Activated CD4-positive, alpha-beta T cell treated with anti-CD3 and anti-CD28 coated beads, Interleukin-2, amount 50 U/mL, for 1 hour (primary cell): ENCODE data around the gene NMNAT3.

Experiments
- DNase-seq: peaks from one replicate; pipeline ENCODE4 v3.0.0-alpha.2; 2020

Gene NMNAT3

DNA sequence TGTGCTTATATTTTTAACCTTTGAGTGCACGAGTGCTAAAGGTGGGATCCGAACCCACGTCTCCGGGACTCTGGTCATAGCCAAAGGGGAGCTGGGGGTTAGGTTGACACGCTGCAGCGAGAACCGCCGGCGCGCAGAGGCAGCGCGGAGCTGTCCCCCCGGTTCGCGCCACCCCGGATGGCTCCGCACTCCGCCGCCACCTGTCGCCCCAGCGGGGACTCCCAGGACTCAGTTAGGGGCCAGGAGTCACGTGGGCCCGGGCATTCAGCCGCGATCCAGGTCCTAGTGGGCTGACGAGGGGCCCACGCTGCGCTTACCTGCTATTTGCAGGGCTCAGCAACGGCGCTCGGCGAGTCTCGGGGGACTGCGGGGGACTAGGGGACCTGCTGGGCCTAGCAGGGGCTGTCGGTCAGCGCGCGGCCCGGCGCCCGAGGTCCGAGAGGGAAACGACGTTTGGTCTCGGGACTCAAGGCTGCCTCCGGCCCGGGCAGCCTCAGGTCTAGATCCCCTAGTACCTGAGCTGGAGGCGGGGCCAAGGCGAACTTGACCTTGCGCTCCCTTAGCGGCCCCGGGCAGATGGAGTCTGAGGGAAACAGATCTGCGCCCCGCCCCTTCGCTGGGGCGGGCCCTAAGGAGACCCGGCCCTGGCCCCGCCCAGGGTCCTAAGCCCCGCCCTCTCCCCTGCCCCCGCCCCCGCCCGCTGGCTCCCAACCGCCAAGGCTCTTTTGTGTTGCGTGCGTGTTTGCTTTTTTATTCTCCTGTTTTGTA is at the start of gene NMNAT3:
NMNAT3 (minus strand) TSS at position 585 of the 768 bp plus-strand sequence. CDS start 50,248 bp downstream, outside the sequence.
- DNase-seq: peak; percentile 77

DNA sequence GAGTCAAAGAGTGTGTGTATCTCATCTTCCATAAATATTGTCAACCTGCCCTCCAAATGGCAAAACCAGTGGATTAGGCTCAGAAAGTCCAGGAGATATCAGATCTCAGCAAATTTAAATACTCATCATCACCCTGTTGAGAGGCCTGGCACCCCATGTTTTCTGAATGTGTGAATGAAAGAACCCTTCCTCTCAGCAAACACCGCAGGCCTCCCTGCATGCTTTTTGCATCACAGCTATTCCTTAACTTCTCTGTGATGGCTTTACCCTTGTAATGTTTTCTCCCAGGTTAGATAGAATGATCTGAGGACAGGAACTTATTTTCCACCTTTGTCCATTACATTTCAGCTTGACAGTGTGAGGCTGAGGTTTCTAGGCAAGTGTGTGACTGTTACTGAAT is 43.6 kb upstream of the NMNAT3 start:
- no peak for DNase-seq

DNA sequence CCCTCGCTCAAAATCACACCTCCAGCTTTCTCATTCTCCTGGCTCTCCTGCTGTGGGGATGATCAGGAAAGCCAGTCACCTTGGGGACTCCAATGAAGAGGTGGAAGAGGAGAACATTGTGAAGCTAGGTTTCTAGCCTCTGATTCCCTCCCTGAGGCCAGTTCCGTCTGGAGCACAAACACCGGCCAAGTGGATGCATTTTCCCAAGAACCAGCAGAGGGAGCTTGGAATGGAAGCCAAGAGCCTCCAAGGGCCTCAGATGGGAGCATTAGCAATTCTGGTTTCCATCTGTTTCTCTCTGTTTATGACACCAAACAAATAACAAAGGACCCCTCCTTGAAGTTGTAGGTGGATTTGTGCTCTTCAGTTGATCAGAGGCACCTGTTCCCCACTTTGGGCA is 40.6 kb upstream of the NMNAT3 start:
- DNase-seq: no peak

DNA sequence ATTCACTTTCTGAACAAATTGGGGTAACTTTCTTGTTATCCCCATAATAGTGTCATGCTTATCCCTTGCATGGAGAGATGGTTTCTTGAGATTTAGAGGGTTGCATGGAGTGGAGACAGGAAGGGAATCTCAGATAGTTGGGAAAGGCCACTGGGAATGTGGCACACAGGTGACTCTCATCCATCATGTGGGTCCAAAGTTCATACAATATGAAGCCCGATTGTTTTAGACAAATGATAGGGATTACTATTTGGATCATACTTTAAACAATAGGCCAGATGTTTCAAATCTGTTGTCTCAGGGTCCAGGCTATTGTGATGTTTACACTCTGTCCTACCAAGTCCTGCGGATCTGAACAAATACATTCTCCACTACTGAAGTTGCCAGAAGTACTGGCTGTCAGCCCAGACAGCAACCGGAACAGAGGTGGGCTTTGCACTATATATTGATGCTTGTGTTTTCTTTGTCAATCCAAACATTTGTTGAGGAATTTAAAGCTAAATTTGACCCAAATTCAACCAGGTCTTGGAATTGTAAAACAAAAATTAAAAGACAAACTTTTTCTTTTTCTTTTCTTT is 39.2 kb upstream of the NMNAT3 start:
- DNase-seq: no peak

DNA sequence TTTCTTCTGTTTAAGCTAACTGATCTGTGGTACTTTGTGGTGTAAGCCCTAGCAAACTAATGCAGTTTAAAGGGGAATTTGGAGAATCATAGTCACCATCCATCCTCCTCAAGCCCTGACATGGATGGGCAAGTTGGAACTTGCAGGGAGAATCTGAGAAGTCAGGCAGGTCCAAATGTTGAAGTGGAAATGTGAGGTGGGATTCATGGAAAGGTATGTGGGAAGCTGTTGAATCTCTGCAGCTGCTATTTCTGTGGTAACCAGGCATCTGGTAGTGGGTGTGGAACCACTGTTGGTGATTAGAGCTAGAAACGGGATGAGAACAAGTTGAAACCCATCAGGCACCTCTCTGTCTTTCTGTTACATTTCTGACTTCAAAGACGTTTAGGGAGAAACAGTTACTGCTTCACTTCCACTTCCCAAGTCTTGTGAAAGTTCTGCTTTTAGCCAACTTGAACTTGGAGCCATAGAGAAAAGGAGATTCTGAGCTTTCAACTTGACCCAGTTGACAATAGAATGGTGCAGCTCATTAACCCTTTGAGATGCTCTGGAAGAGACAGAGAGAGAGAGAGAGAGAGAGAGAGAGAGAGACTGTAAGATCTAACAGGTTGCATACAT is 38.1 kb upstream of the NMNAT3 start:
- DNase-seq: no peak

DNA sequence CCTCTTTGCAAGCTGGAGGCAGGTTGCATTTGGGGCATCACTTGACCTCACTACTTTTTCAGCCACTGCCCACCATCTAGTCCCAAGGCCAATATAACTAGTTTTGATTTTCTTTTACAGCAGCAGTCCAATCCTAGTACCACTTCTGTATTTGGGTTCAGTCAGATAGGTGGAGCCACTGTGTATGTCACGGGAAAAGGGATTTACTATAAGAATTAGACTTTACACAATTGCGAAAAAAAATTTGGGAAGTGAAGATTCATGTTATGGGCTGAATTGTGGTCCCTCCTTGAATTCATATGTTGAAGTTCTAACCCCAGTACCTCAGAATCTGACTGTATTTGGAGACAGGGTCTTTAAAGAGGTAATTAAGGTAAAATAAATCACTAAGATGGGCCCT is 37.4 kb upstream of the NMNAT3 start:
- DNase-seq: no peak

DNA sequence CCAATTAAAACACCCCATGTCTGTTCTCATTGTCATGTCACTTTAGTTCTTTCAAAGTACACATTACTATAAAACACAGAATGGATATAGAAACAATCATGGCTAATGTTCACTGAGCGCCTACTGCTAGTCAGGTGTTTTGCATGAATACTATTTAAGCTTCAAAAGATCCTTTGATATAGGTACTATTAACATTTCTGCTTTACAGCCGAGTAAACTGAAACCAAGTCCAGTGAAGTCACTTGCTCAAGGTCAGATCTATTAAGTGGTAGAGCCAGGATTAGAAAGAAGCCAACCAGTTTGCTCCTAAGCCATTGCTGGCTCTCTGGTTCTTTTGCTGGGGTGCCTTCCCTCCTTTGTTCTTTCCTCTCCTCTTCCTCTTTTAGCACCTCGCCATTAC is 32.4 kb upstream of the NMNAT3 start:
- no peak for DNase-seq

DNA sequence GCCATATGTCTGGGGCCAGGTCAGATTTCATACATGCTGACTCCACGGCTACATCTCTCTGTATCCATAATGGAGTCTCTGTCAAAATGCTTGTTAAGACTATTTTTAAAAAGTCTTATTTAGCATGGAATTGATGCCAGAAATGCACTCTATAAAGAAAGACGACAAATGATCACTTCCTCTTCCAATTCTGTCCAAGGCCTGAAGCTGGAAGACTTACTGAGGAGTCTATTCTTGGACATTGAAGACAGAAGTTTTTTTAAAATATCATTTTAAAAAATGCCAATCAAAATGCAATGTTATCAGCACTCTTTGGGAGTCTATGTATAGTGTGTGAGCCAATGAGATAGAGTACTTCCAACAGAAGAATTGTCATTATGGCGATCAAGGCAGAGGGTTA is 27.9 kb upstream of the NMNAT3 start:
- DNase-seq: no peak

DNA sequence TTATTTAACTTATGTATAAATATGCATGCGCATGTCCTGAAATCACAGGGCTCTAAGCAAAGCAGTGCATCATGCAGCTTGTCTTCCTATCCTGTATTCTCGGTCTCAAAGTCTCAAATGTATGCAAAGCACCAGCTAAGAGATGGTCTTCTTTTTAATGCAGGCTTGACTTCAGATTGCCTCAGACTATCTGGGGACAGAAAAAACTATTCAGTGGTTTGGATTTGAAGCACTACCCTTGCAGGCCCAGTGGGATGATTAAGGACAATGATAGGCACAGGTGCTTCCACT is 18.5 kb upstream of the NMNAT3 start:
- no peak for DNase-seq

DNA sequence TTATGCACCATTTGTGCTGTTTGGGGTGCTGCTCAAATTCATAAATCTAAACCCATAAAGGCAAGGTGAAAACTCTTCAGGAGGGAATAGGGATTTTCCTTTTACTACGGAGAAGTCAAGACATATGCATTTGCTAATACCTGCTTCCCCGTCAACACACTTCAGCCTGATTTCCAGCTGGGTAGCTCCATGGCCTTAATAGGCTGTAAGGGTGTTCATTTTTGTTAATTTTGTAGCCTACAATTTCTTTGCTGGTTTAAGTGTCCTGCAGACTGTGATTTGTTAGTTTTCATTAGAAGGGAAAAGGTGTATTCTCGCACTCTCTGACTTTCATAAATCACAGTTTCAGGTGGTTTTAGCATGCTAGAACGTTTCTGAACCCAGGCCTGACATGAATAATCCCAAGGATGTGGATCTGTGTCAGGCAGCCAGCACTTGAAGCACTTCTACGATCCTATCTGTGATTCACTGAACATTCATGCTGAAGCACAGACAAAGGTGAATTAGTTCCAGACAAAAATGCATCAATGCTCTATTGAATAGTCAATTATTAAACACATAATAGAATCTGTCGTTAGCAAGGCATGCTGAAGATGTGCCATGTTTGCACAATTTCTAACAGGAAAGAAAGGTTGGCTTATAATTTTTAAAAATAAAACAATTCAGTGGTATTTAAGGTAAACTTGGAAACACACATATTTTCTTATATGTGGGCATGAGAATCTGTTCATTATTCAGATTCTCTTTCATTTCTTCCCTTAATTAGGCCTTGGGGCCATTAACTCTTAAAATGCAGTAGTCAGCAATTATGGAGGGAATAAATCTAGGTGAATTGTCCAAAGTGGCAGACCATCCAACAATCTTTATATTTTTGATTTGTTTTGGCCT is 17.9 kb upstream of the NMNAT3 start:
- DNase-seq: no peak

DNA sequence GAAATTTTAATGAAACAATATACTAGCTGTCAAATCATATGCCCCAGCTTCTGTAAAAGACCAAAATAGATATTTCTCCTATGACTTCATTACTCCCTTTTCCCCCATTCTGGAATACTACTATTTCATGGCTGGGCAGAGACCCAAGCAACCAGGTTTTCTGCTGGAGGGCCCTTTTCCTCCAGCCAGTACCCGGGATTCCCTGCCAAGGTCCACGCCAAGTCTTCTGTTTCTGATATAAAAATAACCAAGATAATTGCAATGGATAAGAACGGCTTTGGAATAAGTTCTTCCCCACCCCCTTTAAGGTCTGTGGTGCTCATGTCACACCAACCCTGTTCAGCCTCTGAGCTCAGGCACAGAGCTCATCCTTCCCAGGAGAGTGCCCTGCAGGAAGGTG is 17.2 kb upstream of the NMNAT3 start:
- DNase-seq: no peak

DNA sequence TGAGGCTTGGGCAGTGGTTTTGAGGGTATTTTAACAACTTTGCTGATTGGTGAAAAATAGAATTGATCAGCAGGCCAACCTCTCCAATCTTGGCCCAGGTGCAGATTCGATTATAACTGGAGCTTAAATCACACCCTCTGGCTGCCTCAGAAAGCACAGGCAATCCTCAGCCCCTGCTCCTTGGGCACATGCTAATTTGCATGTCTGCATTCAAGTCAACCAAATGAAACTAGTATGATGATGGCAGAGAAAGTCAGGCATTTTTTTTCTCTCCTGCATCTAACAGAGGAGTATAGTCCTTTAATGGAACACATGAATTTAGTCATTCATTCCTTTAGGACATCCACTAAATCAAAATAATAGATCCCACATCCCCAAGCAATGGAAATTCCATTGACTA is 16.8 kb upstream of the NMNAT3 start:
- no peak for DNase-seq

DNA sequence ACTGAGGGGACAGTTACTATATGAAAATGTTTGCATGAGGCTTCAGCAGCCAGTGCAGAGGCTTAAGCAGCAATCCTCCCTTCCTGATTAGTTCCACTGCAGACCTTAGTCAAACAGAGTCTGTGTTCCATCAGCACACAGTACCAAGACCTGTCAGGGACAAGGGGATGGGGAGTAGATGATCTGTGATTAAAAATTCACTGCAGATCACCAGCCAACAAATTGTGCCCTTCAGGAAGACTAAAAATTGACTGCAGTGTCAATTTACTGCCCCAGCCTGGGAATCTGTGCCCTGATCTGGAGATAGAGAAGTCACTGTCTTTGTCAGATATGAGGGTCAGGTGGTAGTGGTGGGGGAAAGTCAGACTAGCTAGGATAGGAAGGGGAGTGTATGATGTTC is 13.8 kb upstream of the NMNAT3 start:
- DNase-seq: no peak

DNA sequence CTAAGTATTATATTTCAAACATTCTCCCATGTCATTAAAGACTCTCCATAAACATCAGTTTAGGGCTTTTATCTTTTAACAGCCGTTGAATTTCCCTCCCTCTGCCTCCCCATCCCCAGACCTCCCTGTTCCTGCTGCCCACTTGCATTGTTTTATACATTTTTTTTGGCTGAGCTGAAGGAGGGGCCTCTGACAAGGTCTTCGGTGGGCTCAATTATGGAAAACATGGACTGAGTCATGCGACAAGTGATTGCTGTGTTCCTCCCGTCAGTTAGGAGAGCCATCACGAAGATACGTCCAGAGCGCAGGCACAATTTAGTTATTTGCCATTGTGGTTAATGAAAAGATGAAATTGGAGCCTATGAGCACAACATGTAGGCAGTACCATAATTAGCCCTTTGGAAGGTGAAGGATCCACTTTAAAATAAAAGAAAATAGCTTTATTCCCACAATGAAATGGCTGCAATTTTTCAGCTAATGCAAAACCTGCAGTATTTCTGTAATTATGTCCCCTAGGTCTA is 12.0 kb upstream of the NMNAT3 start:
- DNase-seq: no peak

DNA sequence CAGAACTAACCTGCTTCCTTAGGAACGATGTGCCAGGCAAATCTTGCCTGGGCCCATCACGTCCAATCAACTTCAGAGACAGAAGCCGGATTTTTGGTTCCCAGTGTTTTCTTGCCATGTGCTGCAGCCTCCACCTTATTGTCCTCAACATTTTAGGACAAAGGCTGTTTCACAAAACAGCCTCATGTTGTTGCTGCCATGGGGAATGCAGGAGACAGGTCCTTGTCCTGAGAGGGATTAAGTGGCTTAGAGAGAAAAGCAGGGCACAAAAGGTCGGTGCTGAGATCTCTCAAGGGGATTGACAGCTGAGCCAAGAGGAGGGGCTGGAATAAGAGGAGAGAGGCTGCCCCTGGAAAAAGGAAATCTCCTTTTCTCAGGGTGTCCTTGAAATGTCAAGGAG is 11.3 kb upstream of the NMNAT3 start:
- no peak for DNase-seq

DNA sequence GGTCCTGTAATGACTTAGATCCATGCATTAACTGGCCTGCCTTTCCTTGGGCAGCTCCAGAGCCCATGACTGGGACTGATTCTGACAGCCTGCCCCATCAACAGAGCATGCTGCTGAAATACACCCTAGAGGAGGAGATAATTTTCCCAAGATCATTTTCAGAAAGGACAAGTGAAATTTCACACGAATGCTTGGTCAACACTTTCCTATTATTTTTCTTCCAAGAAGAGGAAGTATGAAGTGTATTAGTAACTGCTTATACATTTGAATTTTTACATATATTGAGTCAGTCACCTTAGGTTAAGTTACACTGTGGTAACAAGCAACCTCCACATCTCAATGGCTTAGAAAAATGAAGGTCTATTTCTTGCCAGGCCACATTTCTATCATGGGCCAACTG is 9.7 kb upstream of the NMNAT3 start:
- DNase-seq: no peak

DNA sequence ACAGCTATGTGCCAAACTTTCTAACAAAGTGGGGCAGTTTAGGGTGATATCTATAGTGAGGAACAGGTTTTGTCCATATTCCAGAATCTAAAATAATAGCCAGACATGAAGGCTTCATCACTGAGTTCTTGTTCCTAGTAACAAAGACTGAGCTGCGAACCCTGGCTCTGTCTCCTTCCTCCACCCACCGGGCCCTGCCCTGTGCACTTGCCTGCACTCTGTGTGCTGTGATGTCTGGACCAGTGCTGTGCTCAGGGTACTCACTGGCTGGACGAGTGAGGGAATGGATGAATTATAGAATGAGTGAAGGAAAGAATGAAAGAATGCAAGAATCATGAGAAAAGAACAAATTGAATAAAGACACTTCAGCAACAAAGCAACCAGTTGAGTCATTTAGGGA is 8.9 kb upstream of the NMNAT3 start:
- DNase-seq: no peak

DNA sequence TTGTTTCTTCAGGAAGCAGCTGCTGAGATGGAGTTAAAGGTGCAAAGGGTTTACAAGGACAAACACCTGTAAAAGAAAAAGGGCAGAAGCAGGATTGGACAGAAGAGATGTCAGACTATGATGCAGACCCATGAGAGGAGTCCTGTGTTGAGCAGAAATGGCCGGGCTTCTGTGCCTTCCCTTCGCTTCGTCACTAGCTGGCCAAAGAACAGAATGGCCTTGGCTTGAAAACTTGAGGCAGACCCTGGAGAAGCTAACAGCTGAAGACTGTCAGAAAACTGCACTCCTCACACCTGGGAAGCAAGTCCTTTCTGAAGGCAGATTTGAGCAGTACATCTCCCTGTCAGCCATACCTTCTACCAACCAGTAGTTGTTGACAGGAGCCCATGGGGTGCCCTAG is 8.4 kb upstream of the NMNAT3 start:
- no peak for DNase-seq

DNA sequence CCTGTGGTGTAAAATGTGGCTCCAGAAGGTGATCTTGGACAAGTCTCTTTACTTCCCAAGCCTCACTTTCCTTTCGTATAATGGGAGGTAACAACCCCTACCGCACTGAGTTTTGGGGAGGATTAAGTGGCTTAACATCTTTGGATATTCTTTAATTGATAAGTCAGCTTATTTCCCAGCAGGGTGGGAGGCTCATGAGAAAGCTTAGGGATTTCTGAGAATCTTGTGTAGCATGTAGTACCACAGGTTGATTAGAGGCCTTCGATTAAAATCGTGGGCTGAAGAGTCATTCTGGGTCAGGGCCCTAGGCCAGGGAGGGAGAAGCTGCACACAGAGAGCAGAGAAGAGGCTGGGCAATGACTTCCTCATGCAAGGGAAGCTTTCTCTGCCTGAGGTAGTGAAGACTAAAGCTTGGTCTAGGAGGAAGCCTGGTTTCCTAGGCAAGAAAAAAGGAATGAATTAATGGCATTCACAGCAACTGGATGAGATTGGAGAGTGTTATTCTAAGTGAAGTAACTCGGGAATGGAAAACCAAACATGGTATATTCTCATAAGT is 1.5 kb upstream of the NMNAT3 start:
- DNase-seq: no peak

DNA sequence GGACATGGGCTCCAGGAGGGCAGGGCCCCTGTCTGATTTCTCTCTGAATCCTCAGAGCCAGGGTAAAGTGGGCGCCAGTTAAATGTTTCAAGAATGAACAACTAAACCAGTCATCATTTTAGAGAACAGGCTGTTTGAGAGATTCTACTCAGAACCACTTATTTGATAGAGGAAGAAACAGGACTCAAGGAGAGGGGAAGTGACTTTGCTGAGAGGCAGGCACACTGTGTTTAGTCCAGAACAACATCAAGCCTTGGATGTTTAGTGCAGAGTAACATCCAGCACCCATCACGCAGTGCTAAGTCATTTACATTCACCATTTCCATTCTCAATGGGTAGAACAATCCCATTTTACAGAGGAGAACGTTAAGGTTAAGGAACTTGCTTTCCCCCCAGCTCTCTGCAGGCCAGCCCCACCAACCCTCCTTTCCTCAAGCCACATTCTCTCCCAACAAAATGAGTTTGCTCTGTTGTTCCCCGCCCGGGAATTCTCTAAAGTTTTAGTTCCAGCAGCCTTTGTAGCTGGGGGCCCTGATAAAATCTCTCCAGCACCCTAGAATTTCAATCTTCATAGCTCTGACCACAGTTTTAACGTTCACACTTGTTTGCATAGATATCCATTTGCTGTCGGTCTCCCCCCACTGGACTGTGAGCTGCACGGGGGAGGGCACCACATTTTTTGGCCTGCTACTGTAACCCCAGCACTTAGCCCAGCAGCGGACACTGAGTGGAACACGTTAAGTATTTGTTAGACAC is 962 bp downstream of the NMNAT3 start:
- DNase-seq: no peak

DNA sequence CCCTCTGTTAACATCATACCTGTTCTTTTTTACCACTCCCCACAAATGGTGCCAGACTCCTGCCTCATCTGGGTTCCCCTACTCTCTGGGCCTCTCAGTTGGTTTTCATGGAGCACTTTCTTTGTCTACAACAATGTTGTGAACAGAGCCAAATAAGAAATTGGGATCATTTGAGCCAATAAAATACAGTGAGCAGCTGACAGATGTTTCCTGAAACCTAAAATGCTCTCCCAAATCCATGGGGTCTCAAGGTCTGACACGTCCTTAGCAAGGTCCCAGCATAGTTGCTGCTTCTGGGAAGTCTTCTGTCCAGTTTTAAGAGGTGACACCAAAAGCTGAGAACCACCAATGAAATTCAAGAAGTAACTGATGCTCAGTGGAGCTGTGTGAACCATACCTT is 1.7 kb downstream of the NMNAT3 start:
- no peak for DNase-seq

DNA sequence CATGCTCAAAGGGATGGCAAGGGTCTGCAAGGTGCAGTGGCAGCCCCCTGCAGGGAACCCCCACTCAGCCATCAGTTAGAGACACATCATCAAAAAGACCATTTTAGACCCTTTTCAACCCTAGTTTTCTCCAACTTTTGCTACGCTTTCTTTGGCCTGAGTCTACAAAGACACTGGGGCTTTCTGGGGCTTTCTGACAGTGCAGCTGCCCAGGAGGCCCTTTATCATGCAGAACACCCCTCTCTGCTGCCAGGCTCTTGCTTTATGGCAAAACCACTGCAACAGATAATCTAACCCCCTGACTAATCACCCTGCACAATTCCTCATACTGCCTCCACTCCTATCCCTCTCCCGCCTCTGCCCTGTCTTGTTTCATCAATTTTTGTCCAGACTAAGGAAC is 2.4 kb downstream of the NMNAT3 start:
- no peak for DNase-seq
